C4-2B (cell line): ENCODE results near the gene NUP43.

Source experiments
- CTCF ChIP-seq: fragments of 450-650 bp; conservative IDR thresholded peaks from 2 replicates; pipeline ENCODE4 v1.5.1; 2017; ENCODE audit warnings: mild to moderate bottlenecking
- ZFX ChIP-seq: fragments of 450-650 bp; IDR thresholded peaks from 2 replicates; pipeline ENCODE4 v1.6.1; 2017

GRCh38 chr6:149746147-149746946 lies at the start of gene NUP43:
- TF ChIP-seq CTCF (peak; percentile 58), ZFX (peak; percentile 38; the same call in 1 of the 2 replicates)
